Activated T-helper 9 cell treated with anti-CD3 and anti-CD28 coated beads, Interleukin-2, amount 50 U/mL, for 16 hours (primary cell): Measurements from ENCODE around the gene DNASE1L1.

Source experiments
- DNase-seq: peaks from one replicate; pipeline ENCODE4 v3.0.0-alpha.2; 2020; ENCODE audit warnings: low read depth

DNASE1L1 gene

GRCh38 chrX:154409222-154409871, at the start of gene DNASE1L1:
DNASE1L1 (minus strand) TSS chrX:154409254; CDS start chrX:154405568, 3,686 bp downstream.
- no peak for DNase-seq

GRCh38 chrX:154458116-154458953, 49.3 kb upstream of the DNASE1L1 start, which contains the start of gene PLXNA3:
PLXNA3 (plus strand) TSS chrX:154458281; CDS start chrX:154460184, 1,903 bp downstream.
- peak; percentile 49 for DNase-seq

- peak; percentile 42 for DNase-seq
These were observed 48.5 kb upstream of the DNASE1L1 start for GRCh38 chrX:154457491-154458115.

GRCh38 chrX:154452823-154453222, 43.8 kb upstream of the DNASE1L1 start:
- no peak for DNase-seq

- no peak for DNase-seq
These were observed 41.3 kb upstream of the DNASE1L1 start for GRCh38 chrX:154450312-154450711.

GRCh38 chrX:154449618-154450017, 40.6 kb upstream of the DNASE1L1 start:
- DNase-seq = no peak

- no peak for DNase-seq
These were observed 39.4 kb upstream of the DNASE1L1 start for GRCh38 chrX:154448484-154448883.

GRCh38 chrX:154446430-154446829, 37.4 kb upstream of the DNASE1L1 start:
- no peak for DNase-seq

GRCh38 chrX:154445776-154446175, 36.7 kb upstream of the DNASE1L1 start:
- DNase-seq = no peak

- no peak for DNase-seq
These were observed 35.7 kb upstream of the DNASE1L1 start for GRCh38 chrX:154444755-154445246.

- peak; percentile 63 for DNase-seq
These were observed 35.1 kb upstream of the DNASE1L1 start, which contains the start of gene FAM50A for GRCh38 chrX:154443992-154444754. FAM50A (plus strand) TSS chrX:154444141; CDS start chrX:154444236, 95 bp downstream.

- no peak for DNase-seq
These were observed 34.4 kb upstream of the DNASE1L1 start for GRCh38 chrX:154443479-154443910.

GRCh38 chrX:154441984-154442707, 33.1 kb upstream of the DNASE1L1 start:
- DNase-seq = no peak

GRCh38 chrX:154441564-154441963, 32.5 kb upstream of the DNASE1L1 start:
- no peak for DNase-seq

- DNase-seq = no peak
These were observed 31.7 kb upstream of the DNASE1L1 start for GRCh38 chrX:154440623-154441357.

GRCh38 chrX:154439841-154440240, 30.8 kb upstream of the DNASE1L1 start:
- DNase-seq = no peak

GRCh38 chrX:154437971-154438893, 29.2 kb upstream of the DNASE1L1 start:
- no peak for DNase-seq

GRCh38 chrX:154436983-154437752, 28.1 kb upstream of the DNASE1L1 start, which contains the start of gene GDI1:
GDI1 (plus strand) TSS chrX:154437154; CDS start chrX:154437255, 101 bp downstream.
- peak; percentile 42 for DNase-seq
